Fibroblast of pulmonary artery (primary cell): ENCODE results near the gene NCOA5.

Experiments
- DNase-seq: peaks from one replicate; pipeline ENCODE4 v3.0.0-alpha.2; 2010; ENCODE audit warnings: low read depth
- H3K4me3 ChIP-seq: replicated peaks from 2 replicates; pipeline ENCODE4 v1.5.1; 2011; ENCODE audit warnings: low read depth, mild to moderate bottlenecking, control low read depth, low read length, moderate library complexity
- TF ChIP-seq, protein P1 (sequence below): IDR thresholded peaks from 2 replicates; pipeline ENCODE4 v1.5.1; 2011; ENCODE audit warnings: mild to moderate bottlenecking, control low read depth, low read length, inconsistent platforms; ENCODE audit errors: missing control alignments

NCOA5 gene

DNA sequence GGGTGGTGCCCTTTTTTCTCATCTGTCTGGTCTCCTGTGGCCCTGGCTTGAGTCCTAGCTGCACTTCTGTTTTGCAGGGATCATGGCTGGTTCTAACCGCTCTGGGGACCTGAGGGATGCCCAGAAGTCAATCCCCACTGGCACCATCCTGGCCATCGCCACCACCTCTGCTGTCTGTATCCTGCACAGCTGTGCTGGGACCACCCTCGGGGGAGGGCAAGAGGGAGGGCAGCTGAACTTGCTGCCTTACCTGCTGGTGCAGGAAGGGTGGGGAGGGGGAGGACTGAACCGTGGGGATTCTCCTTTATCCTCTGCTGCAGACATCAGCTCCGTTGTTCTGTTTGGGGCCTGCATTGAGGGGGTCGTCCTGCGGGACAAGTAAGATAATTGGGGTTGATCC lies 46.2 kb downstream of the NCOA5 start:
- TF ChIP-seq, protein P1, sequence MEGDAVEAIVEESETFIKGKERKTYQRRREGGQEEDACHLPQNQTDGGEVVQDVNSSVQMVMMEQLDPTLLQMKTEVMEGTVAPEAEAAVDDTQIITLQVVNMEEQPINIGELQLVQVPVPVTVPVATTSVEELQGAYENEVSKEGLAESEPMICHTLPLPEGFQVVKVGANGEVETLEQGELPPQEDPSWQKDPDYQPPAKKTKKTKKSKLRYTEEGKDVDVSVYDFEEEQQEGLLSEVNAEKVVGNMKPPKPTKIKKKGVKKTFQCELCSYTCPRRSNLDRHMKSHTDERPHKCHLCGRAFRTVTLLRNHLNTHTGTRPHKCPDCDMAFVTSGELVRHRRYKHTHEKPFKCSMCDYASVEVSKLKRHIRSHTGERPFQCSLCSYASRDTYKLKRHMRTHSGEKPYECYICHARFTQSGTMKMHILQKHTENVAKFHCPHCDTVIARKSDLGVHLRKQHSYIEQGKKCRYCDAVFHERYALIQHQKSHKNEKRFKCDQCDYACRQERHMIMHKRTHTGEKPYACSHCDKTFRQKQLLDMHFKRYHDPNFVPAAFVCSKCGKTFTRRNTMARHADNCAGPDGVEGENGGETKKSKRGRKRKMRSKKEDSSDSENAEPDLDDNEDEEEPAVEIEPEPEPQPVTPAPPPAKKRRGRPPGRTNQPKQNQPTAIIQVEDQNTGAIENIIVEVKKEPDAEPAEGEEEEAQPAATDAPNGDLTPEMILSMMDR: no peak
- H3K4me3 ChIP-seq: no peak overlapping the region
- DNase-seq: no peak

DNA sequence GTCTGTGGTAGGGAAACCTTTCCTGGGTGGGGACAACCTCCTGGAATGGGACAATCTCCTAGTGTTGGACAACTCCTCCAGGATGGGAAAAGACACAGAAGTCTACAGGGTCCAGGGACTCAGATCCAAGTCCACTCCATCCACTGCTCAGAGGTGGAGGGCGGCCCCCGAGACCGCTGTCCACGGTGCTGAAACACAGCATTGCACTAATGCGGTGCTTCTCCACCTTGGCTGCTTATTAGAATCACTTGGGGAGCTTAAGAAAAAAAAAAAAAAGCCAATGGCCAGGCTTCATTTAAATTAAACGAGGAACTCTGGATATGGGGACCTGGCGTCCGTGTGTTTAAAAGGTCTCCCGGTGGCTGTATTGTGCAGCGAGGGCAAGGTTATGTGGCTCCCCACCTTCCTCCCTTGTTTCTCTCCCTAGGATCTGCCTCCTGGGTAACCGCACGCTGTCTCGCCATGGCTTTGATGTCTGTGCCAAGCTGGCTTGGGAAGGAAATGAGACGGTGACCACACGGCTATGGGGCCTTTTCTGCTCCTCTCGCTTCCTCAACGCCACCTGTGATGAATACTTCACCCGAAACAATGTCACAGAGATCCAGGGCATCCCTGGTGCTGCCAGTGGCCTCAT lies 48.7 kb downstream of the NCOA5 start:
- no peak overlapping the region for H3K4me3 ChIP-seq
- DNase-seq: peak; percentile 53
- TF ChIP-seq, protein P1: no peak

- TF ChIP-seq, protein P1: no peak
- no peak for DNase-seq
- no peak overlapping the region for H3K4me3 ChIP-seq
Measured at GRCh38 chr20:46037036-46037435, 52.7 kb downstream of the NCOA5 start.

DNA sequence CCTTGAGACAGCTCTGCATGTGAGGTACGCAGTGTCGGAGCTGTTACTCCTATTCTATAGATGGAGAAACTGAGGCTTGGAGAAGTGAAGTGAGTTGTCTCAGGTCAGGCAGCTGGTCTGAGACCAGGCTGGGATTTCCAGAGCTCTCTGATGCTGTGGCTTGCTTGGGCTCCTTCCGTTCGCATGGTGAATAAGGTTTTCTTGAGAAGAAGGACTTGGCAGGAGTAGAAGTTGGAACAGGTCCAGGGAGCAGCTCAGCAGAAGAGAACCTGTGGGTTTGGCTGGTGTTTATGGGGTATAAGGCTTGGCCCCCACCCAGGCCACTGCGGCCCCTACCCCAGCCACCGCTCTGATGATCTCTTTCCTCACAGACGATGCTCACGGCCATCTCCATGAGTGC lies 53.4 kb downstream of the NCOA5 start:
- TF ChIP-seq, protein P1: no peak

DNA sequence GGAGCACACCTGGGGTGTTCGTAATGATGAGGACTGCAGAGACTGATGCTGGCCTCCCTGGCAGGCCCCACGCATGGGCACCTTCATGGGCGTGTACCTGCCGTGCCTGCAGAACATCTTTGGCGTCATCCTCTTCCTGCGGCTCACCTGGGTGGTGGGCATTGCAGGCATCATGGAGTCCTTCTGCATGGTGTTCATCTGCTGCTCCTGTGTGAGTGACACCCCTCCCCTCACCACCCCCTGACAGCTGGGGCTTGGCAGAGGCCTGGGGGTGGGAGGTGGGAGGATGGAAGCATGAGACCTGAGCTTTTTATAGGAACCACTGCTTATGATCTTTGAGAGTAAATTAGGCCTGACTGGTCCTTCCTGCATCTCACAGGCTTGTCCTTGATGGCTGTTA lies 54.0 kb downstream of the NCOA5 start:
- no peak for DNase-seq
- H3K4me3 ChIP-seq: no peak overlapping the region
- TF ChIP-seq, protein P1: no peak

More for the DNA sequence above, 53.4 kb downstream of the NCOA5 start:
- no peak for DNase-seq
- H3K4me3 ChIP-seq: no peak overlapping the region

DNA sequence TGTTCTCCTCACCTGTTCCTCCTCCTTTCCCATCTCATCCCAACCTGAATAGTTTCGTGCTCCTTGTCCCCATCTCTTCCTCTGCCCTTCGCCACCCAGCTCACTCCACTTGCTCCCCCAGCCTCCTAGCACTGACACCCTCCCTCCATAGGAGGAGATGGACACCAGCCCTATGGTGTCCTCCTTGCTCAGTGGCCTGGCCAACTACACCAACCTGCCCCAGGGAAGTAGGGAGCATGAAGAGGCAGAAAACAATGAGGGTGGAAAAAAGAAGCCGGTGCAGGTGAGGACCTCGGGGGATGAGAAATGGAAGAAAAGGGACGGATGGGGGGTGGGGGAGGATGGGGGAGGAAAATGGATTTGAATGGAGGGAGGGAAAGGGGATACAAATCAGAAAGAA lies 54.5 kb downstream of the NCOA5 start:
- TF ChIP-seq, protein P1: no peak
- no peak for DNase-seq
- no peak overlapping the region for H3K4me3 ChIP-seq

GRCh38 chr20:46034039-46034438 lies 55.7 kb downstream of the NCOA5 start:
- no peak for DNase-seq
- H3K4me3 ChIP-seq: no peak overlapping the region
- TF ChIP-seq, protein P1: no peak
